Ascending aorta (tissue), 2 donors: ENCODE measurements around the gene PAQR5. TPM values are rescaled to one million over a fixed set of nuclear protein-coding genes. Genes with fewer than 3 reads are reported as not detected.

Source experiments
- DNase-seq, 2 donors: peaks; one replicate each; pipeline ENCODE4 v3.0.0-alpha.2; 2019; ENCODE audit warnings: low spot score in 2 of 2
- H3K27ac ChIP-seq, 2 donors: fragments of 200-600 bp; sonication (generic); one replicate each; pipeline ENCODE4 v1.5.1; 2016 to 2017; ENCODE audit warnings: mild to moderate bottlenecking in 1 of 2
- H3K27me3 ChIP-seq: fragments of 200-600 bp; sonication (generic); one replicate; pipeline ENCODE4 v1.5.1; 2017
- H3K36me3 ChIP-seq, 2 donors: fragments of 200-600 bp; sonication (generic); one replicate each; pipeline ENCODE4 v1.5.1; 2016
- H3K4me1 ChIP-seq, 2 donors: fragments of 200-600 bp; sonication (generic); one replicate each; pipeline ENCODE4 v1.5.1; 2016 to 2017; ENCODE audit warnings: mild to moderate bottlenecking in 1 of 2
- H3K4me3 ChIP-seq, 2 donors: fragments of 200-600 bp; sonication (generic); one replicate each; pipeline ENCODE4 v1.5.1; 2016 to 2017; ENCODE audit warnings: mild to moderate bottlenecking in 1 of 2
- H3K9me3 ChIP-seq, 2 donors: fragments of 200-600 bp; sonication (generic); one replicate each; pipeline ENCODE4 v1.5.1; 2016
- CTCF ChIP-seq, 3 experiments: fragments of 200-600 bp in 2 of 3; fragments of 450-650 bp in 1 of 3; sonication (generic) in 2 of 3; IDR thresholded peaks; one replicate each; pipeline ENCODE4 v1.5.1; 2016 to 2019; ENCODE audit warnings: antibody characterized with exemption in 3 of 3, mild to moderate bottlenecking in 1 of 3, moderate library complexity in 1 of 3
- intact Hi-C: fragments of 100-400 bp; cut with DNase I; formaldehyde crosslinking; loops from one replicate; pipeline ENCODE4 v1.15.1; 2023
- total RNA-seq: library from RNA; depleted of rRNA; stranded (reverse); fragments of >200 nt; gene quantifications from one replicate; pipeline ENCODE4 v1.1.0, GENCODE V29; 2016

Gene PAQR5
- total RNA-seq, 1 donor from 2014 or later: 1.1 TPM

GRCh38 chr15:69400850-69401249, 102.1 kb downstream of the PAQR5 start:
- intact Hi-C loops: no loop called here
- Histone ChIP-seq H3K4me3 (no peak overlapping the region), H3K27me3 (no peaks in the 10 kb centered on the region), H3K36me3 (no peaks in the 10 kb centered on the region), H3K27ac (no peak overlapping the region), H3K4me1 (no peaks in the 10 kb centered on the region), H3K9me3 (no peaks in the 10 kb centered on the region)
- no peak for DNase-seq
- no peak for TF ChIP-seq CTCF (IDR thresholded peaks at IDR 0.05)

- no peak for TF ChIP-seq CTCF (IDR thresholded peaks at IDR 0.05)
- no peak overlapping the region for H3K4me3 ChIP-seq
- no peaks in the 10 kb centered on the region for H3K9me3 ChIP-seq
- no peaks in the 10 kb centered on the region for H3K27me3 ChIP-seq
- H3K4me1 ChIP-seq: no peaks in the 10 kb centered on the region
- no peaks in the 10 kb centered on the region for H3K36me3 ChIP-seq
- no peak overlapping the region for H3K27ac ChIP-seq
- intact Hi-C loops: no loop called here
- DNase-seq: no peak
These were observed 104.1 kb downstream of the PAQR5 start for GRCh38 chr15:69402816-69403215.

- Histone ChIP-seq H3K4me3 (no peak overlapping the region), H3K27me3 (no peaks in the 10 kb centered on the region), H3K9me3 (no peaks in the 10 kb centered on the region), H3K27ac (no peak overlapping the region), H3K4me1 (no peaks in the 10 kb centered on the region), H3K36me3 (no peaks in the 10 kb centered on the region)
- no peak for TF ChIP-seq CTCF (IDR thresholded peaks at IDR 0.05)
- intact Hi-C loops: no loop called here
- DNase-seq: no peak
These were observed 104.9 kb downstream of the PAQR5 start for GRCh38 chr15:69403594-69403993.

GRCh38 chr15:69405110-69405509, 106.4 kb downstream of the PAQR5 start:
- Histone ChIP-seq H3K27me3 (no peaks in the 10 kb centered on the region), H3K27ac (no peak overlapping the region), H3K9me3 (no peaks in the 10 kb centered on the region), H3K4me3 (no peak overlapping the region), H3K4me1 (no peaks in the 10 kb centered on the region), H3K36me3 (no peaks in the 10 kb centered on the region)
- intact Hi-C loops: no loop called here
- no peak for DNase-seq
- TF ChIP-seq CTCF (IDR thresholded peaks at IDR 0.05): no peak

GRCh38 chr15:69407719-69408400, 109.1 kb downstream of the PAQR5 start:
- Histone ChIP-seq H3K27ac (no peak overlapping the region), H3K4me3 (no peak overlapping the region), H3K4me1 (peaks cover 0 to 5% of the 10 kb centered on the region in 2 donors), H3K9me3 (no peaks in the 10 kb centered on the region), H3K36me3 (no peaks in the 10 kb centered on the region), H3K27me3 (no peaks in the 10 kb centered on the region)
- intact Hi-C loops: no loop called here
- no peak for DNase-seq
- no peak for TF ChIP-seq CTCF (IDR thresholded peaks at IDR 0.05)

GRCh38 chr15:69408841-69409240, 110.1 kb downstream of the PAQR5 start:
- H3K4me3 ChIP-seq: no peak overlapping the region
- H3K27ac ChIP-seq: no peak overlapping the region
- no peak for TF ChIP-seq CTCF (IDR thresholded peaks at IDR 0.05)
- no peaks in the 10 kb centered on the region for H3K27me3 ChIP-seq
- H3K36me3 ChIP-seq: no peaks in the 10 kb centered on the region
- intact Hi-C loops: no loop called here
- H3K4me1 ChIP-seq: peaks cover 0 to 15% of the 10 kb centered on the region in 2 donors
- no peaks in the 10 kb centered on the region for H3K9me3 ChIP-seq
- no peak for DNase-seq
